Measurements from ENCODE around the gene CDH22. TPM values are rescaled to one million over a fixed set of nuclear protein-coding genes. Genes with fewer than 3 reads are reported as not detected.

CDH22 gene
- total and polyA plus RNA-seq, 9 of the 15 experiments (the other 6 are each of a cell fraction or from before 2014, with no cell fraction given) = 0.07 to 0.08 TPM; not detected in 7

- peak; percentile 82 for TF ChIP-seq RBM25 (IDR thresholded peaks at IDR 0.05; ENCODE audit: low read depth, low read length, severe bottlenecking)
- no peak for TF ChIP-seq HBP1 (CRISPR knock-in tag; IDR thresholded peaks at IDR 0.05)
These were observed 19.3 kb upstream of the CDH22 start (continued) for GRCh38 chr20:46327557-46327956.

- Histone ChIP-seq H2AFZ (ENCODE audit: low read depth, low read length) (no peak overlapping the region), H3K79me2 (ENCODE audit: control insufficient read depth, insufficient read depth, low read length) (no peaks in the 10 kb centered on the region), H3K9me1 (ENCODE audit: control insufficient read depth, insufficient read depth, low read length) (no peaks in the 10 kb centered on the region), H3K4me2 (ENCODE audit: insufficient read depth, low read length) (no peak overlapping the region), H3K4me1 (replicated peaks in 1 of 2; ENCODE audit: control insufficient read depth in 2 of 2, insufficient read depth in 2 of 2, low read length in 2 of 2) (peaks cover 0 to 8% of the 10 kb centered on the region in 2 experiments; a peak in 1 of 5 replicates), H4K20me1 (replicated peaks; ENCODE audit: control insufficient read depth, insufficient read depth, low read length) (peaks cover 9% of the 10 kb centered on the region), H3K27me3 (ENCODE audit: control insufficient read depth in 2 of 2, insufficient read depth in 2 of 2, low read length in 2 of 2) (peaks cover 11 to 63% of the 10 kb centered on the region in 2 experiments; a peak in 4 of 5 replicates), H3K27ac (ENCODE audit: extremely low read depth, low read depth, low read length) (no peak overlapping the region), H3K4me3 (no peak overlapping the region), H3K9ac (ENCODE audit: insufficient read depth in 1 of 2, low read depth in 2 of 2, low read length in 2 of 2) (no peak overlapping the region), H3K36me3 (ENCODE audit: control insufficient read depth, insufficient read depth, low read length) (no peaks in the 10 kb centered on the region), H3K9me3 (replicated peaks; ENCODE audit: control insufficient read depth, insufficient read depth, low read depth, low read length) (no peaks in the 10 kb centered on the region)
- 0% methylated on average over 1 of the region's 1 CpG for WGBS (ENCODE audit: insufficient coverage, low coverage, missing lambda C conversion rate)
- ChIA-PET CTCF (ENCODE audit: low intra/inter-chr PET ratio) (interaction anchor here (0.6 kb wide), 1 partner anchor 322 kb away, joined by 3 read pairs; no protein-coding TSS in a partner anchor), POLR2A (interaction anchor here (0.5 to 0.9 kb wide), 3 partner anchors 20 to 933 kb away, joined by 3 to 5 read pairs (median 3); no protein-coding TSS in a partner anchor)
- in situ Hi-C loops (cut with MboI) = no loop called here
- TF ChIP-seq, protein P1, sequence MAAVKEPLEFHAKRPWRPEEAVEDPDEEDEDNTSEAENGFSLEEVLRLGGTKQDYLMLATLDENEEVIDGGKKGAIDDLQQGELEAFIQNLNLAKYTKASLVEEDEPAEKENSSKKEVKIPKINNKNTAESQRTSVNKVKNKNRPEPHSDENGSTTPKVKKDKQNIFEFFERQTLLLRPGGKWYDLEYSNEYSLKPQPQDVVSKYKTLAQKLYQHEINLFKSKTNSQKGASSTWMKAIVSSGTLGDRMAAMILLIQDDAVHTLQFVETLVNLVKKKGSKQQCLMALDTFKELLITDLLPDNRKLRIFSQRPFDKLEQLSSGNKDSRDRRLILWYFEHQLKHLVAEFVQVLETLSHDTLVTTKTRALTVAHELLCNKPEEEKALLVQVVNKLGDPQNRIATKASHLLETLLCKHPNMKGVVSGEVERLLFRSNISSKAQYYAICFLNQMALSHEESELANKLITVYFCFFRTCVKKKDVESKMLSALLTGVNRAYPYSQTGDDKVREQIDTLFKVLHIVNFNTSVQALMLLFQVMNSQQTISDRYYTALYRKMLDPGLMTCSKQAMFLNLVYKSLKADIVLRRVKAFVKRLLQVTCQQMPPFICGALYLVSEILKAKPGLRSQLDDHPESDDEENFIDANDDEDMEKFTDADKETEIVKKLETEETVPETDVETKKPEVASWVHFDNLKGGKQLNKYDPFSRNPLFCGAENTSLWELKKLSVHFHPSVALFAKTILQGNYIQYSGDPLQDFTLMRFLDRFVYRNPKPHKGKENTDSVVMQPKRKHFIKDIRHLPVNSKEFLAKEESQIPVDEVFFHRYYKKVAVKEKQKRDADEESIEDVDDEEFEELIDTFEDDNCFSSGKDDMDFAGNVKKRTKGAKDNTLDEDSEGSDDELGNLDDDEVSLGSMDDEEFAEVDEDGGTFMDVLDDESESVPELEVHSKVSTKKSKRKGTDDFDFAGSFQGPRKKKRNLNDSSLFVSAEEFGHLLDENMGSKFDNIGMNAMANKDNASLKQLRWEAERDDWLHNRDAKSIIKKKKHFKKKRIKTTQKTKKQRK (IDR thresholded peaks at IDR 0.05; ENCODE audit: borderline replicate concordance, low read depth, low read length) = no peak
- TF ChIP-seq ZNF140 (CRISPR knock-in tag; IDR thresholded peaks at IDR 0.05) = no peak
- TF ChIP-seq SAFB (IDR thresholded peaks at IDR 0.05; ENCODE audit: borderline replicate concordance, low read depth, low read length) = no peak
- no peak for TF ChIP-seq ADNP (tag; IDR thresholded peaks at IDR 0.05)
- no peak for TF ChIP-seq ZBTB33 (CRISPR knock-in tag; IDR thresholded peaks at IDR 0.05)
- TF ChIP-seq ZBTB17 (CRISPR knock-in tag; IDR thresholded peaks at IDR 0.05) = no peak
- TF ChIP-seq, protein P2, sequence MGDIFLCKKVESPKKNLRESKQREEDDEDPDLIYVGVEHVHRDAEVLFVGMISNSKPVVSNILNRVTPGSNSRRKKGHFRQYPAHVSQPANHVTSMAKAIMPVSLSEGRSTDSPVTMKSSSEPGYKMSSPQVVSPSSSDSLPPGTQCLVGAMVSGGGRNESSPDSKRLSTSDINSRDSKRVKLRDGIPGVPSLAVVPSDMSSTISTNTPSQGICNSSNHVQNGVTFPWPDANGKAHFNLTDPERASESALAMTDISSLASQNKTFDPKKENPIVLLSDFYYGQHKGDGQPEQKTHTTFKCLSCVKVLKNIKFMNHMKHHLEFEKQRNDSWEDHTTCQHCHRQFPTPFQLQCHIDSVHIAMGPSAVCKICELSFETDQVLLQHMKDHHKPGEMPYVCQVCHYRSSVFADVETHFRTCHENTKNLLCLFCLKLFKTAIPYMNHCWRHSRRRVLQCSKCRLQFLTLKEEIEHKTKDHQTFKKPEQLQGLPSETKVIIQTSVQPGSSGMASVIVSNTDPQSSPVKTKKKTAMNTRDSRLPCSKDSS (IDR thresholded peaks at IDR 0.05; ENCODE audit: low read depth, partially characterized antibody) = no peak
- no peak for TF ChIP-seq DPF2 (IDR thresholded peaks at IDR 0.05)
- ATAC-seq (no peak), FAIRE-seq (no peak), DNase-seq (ENCODE audit: extremely low read depth in 1 of 4, low spot score in 3 of 4) (no peak)
- no TSS peak for BruUV-seq (replicated peaks)
- intact Hi-C loops (cut with micrococcal nuclease) = loop anchor here (1.0 kb wide), 1 partner anchor 193 kb away; no protein-coding TSS in a partner anchor
These were observed 17.5 kb upstream of the CDH22 start for GRCh38 chr20:46325789-46326188.
